ENCODE measurements around the gene ADAMTS3. TPM values are rescaled to one million over a fixed set of nuclear protein-coding genes. Genes with fewer than 3 reads are reported as not detected.
A peak's percentile ranks its signal among the peaks of the same experiment; 100 is the strongest.

Gene ADAMTS3
- polyA plus RNA-seq, 2 of the 4 experiments (the other 2 are of a cell fraction), result 0.03 TPM; not detected in 1

DNA sequence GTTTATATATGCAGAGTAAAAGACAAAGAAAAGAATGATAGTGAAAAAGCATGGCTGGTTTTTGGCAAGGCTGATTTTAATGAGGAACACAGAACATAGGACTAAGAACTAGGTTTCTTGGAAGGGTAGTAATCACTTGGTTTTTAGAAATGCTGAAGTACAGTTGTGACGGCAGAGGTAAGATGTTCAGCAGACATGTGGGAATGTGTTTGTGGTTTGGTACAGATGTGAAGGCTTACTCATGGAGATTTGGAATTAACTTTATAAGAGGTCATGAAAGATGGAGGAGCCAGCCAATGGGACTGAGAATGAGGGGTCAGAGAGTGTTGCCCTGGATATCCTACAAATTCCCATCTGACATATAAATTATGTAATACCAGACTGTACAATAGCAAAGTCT, 293.6 kb downstream of the ADAMTS3 start (continued):
- TF ChIP-seq CHD2 (IDR thresholded peaks at IDR 0.05; ENCODE audit: low read length, partially characterized antibody) (no peak), TFCP2L1 (CRISPR knock-in tag; IDR thresholded peaks at IDR 0.05) (no peak), EHMT2 (IDR thresholded peaks at IDR 0.05; ENCODE audit: low read depth) (no peak)
- TF ChIP-seq, protein P1, sequence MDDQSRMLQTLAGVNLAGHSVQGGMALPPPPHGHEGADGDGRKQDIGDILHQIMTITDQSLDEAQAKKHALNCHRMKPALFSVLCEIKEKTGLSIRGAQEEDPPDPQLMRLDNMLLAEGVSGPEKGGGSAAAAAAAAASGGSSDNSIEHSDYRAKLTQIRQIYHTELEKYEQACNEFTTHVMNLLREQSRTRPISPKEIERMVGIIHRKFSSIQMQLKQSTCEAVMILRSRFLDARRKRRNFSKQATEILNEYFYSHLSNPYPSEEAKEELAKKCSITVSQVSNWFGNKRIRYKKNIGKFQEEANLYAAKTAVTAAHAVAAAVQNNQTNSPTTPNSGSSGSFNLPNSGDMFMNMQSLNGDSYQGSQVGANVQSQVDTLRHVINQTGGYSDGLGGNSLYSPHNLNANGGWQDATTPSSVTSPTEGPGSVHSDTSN (IDR thresholded peaks at IDR 0.05), result no peak

DNA sequence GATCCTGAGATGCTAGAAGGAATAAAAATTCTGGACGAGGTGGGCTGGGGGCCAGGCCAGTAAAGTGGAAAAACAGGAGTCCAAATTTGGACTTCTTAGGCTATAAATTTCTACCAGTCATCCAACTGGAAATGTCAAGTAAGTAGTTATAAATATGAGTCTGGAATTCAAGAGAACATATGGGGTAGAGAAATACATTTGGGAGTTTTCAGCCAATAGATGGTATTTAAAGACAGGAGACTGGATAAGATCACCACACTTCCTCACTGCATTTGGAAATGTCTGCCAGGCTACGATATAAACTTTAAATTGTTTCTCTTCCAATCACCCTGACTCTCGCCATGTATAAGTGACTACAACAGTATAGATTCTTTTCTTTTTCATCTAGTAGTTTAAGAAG, 294.8 kb downstream of the ADAMTS3 start:
- WGBS (ENCODE audit: missing lambda C conversion rate), result 2% methylated on average over 3 of the region's 3 CpGs
- Histone ChIP-seq H3K9me3 (no peaks in the 10 kb centered on the region), H3K4me2 (no peak overlapping the region), H3K4me3 (no peak overlapping the region), H3K27ac (no peak overlapping the region), H3K4me1 (no peaks in the 10 kb centered on the region)
- no peak for ATAC-seq
- TF ChIP-seq, protein P2, sequence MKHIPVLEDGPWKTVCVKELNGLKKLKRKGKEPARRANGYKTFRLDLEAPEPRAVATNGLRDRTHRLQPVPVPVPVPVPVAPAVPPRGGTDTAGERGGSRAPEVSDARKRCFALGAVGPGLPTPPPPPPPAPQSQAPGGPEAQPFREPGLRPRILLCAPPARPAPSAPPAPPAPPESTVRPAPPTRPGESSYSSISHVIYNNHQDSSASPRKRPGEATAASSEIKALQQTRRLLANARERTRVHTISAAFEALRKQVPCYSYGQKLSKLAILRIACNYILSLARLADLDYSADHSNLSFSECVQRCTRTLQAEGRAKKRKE (CRISPR knock-in tag; IDR thresholded peaks at IDR 0.05; ENCODE audit: low read depth), result no peak
- TF ChIP-seq CBX8 (IDR thresholded peaks at IDR 0.05), result no peak
- no peak for TF ChIP-seq KDM5A (IDR thresholded peaks at IDR 0.05)
- no peak for TF ChIP-seq FOSB (CRISPR knock-in tag; IDR thresholded peaks at IDR 0.05)
- no peak for TF ChIP-seq GATA3 (IDR thresholded peaks at IDR 0.05; ENCODE audit: borderline replicate concordance)
- no peak for TF ChIP-seq POLR2AphosphoS2 (conservative IDR thresholded peaks at IDR 0.05; ENCODE audit: low read length)
- TF ChIP-seq CEBPB (IDR thresholded peaks at IDR 0.05), result no peak
- TF ChIP-seq HEYL (CRISPR knock-in tag; IDR thresholded peaks at IDR 0.05), result no peak
- TF ChIP-seq CBX2 (IDR thresholded peaks at IDR 0.05; ENCODE audit: borderline replicate concordance, low read depth), result no peak
- TF ChIP-seq KDM1A (IDR thresholded peaks at IDR 0.05; ENCODE audit: low read depth), result no peak
- no peak for TF ChIP-seq NR3C1 (IDR thresholded peaks at IDR 0.05)
- TF ChIP-seq, protein P1 (IDR thresholded peaks at IDR 0.05), result no peak
- no peak for TF ChIP-seq HOXB5 (CRISPR knock-in tag; IDR thresholded peaks at IDR 0.05)
- TF ChIP-seq MAZ (IDR thresholded peaks at IDR 0.05; ENCODE audit: borderline replicate concordance, low read depth, low read length), result no peak
- no peak for TF ChIP-seq EP300 (IDR thresholded peaks at IDR 0.05)
- TF ChIP-seq PHF8 (IDR thresholded peaks at IDR 0.05; ENCODE audit: borderline replicate concordance, low read depth), result no peak
- no peak for TF ChIP-seq ZC3H11A (IDR thresholded peaks at IDR 0.05)
- TF ChIP-seq RARB (CRISPR knock-in tag; IDR thresholded peaks at IDR 0.05), result no peak
- no peak for TF ChIP-seq ZSCAN20 (CRISPR knock-in tag; IDR thresholded peaks at IDR 0.05)
- TF ChIP-seq JUN (IDR thresholded peaks at IDR 0.05), result no peak
- ChIA-PET POLR2A (no interaction called here), CTCF (no interaction called here)
- no peak for FAIRE-seq
- DNase-seq (ENCODE audit: low read depth in 1 of 2, low spot score in 1 of 2), result no peak

DNA sequence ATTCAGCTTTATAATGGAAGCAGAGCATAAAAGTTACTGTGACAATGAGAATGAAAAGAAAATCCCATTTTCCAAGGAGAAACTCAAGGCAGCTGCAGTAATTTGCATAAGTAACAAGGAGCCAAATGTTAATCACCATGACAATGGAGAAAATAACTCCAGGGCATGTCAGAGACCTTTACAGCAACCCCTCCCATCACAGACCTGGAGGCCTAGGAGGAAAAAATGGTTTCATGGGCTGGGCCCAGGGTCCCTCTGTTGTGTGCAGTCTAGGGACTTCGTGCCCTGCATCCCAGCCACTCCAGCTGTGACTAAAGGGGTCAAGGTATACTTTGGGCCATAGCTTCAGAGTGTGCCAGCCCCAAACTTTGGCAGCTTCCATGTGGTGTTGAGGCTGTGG, 313.8 kb downstream of the ADAMTS3 start:
- FAIRE-seq, result no peak
- CTCF ChIA-PET, result no interaction called here

More for the DNA sequence above, 313.8 kb downstream of the ADAMTS3 start:
- Histone ChIP-seq H3K4me1 (no peaks in the 10 kb centered on the region), H3K9me3 (no peaks in the 10 kb centered on the region), H3K4me3 (no peak overlapping the region), H3K4me2 (no peak overlapping the region), H3K27ac (no peak overlapping the region)
- DNase-seq (ENCODE audit: low read depth in 1 of 2, low spot score in 1 of 2), result no peak
- TF ChIP-seq HOXB5 (CRISPR knock-in tag; IDR thresholded peaks at IDR 0.05) (no peak), HOXB13 (CRISPR knock-in tag; IDR thresholded peaks at IDR 0.05; ENCODE audit: low read depth) (no peak), CBX2 (IDR thresholded peaks at IDR 0.05; ENCODE audit: borderline replicate concordance, low read depth) (no peak), ZFP36 (IDR thresholded peaks at IDR 0.05; ENCODE audit: borderline replicate concordance, partially characterized antibody) (peak; percentile 6), SMC3 (IDR thresholded peaks at IDR 0.05) (no peak), RCOR1 (IDR thresholded peaks at IDR 0.05; ENCODE audit: low read depth, low read length) (no peak), FOXS1 (CRISPR knock-in tag; IDR thresholded peaks at IDR 0.05) (no peak)
- TF ChIP-seq, protein P1 (IDR thresholded peaks at IDR 0.05), result no peak
- POLR2A ChIA-PET, result no interaction called here
- WGBS (ENCODE audit: missing lambda C conversion rate), result no CpG with 5 or more reads among the region's 1 CpG
- no peak for ATAC-seq
